Colonic mucosa (tissue), 4 donors: Measurements from ENCODE around the gene NCF2. TPM values are rescaled to one million over a fixed set of nuclear protein-coding genes. Genes with fewer than 3 reads are reported as not detected.

Source experiments
- DNase-seq: peaks from one replicate; pipeline ENCODE4 v3.0.0-alpha.2; 2020
- H3K27ac ChIP-seq: fragments of 200-600 bp; one replicate; pipeline ENCODE4 v1.8.0; 2021
- H3K27me3 ChIP-seq: fragments of 200-600 bp; one replicate; pipeline ENCODE4 v1.8.0; 2021
- H3K36me3 ChIP-seq: fragments of 200-600 bp; one replicate; pipeline ENCODE4 v1.8.0; 2021
- H3K4me1 ChIP-seq: fragments of 200-600 bp; one replicate; pipeline ENCODE4 v1.8.0; 2021; ENCODE audit warnings: mild to moderate bottlenecking
- H3K4me3 ChIP-seq: fragments of 200-600 bp; one replicate; pipeline ENCODE4 v1.8.0; 2021
- H3K9ac ChIP-seq, 2 donors: one replicate each; pipeline ENCODE4 v1.7.0; 2013; ENCODE audit warnings: control low read depth in 2 of 2, low read depth in 2 of 2, low read length in 2 of 2
- H3K9me3 ChIP-seq: fragments of 200-600 bp; one replicate; pipeline ENCODE4 v1.8.0; 2021
- intact Hi-C: fragments of 100-400 bp; cut with DNase I; formaldehyde crosslinking; loops from one replicate; pipeline ENCODE4 v1.14.1; 2022
- total RNA-seq, 2 donors: library from RNA; stranded (reverse); fragmentation: NEBNext Ultra II Directional in 1 of 2; extraction: Animal tissue kit (Norgen Biotek cat#: 25700) in 1 of 2; gene quantifications; one replicate each; pipeline ENCODE4 v1.2.1, GENCODE V29; 2021
- TF ChIP-seq, protein P1 (sequence below): fragments of 200-600 bp; IDR thresholded peaks from one replicate; pipeline ENCODE4 v1.8.0; 2022; ENCODE audit warnings: antibody characterized with exemption, mild to moderate bottlenecking
- donor health status: healthy.
- donor health status: DM: no; HTN: no; CAD: no.
- donor health status: DM: no; HTN: no; CAD: no.

Gene NCF2
- total RNA-seq, 2 donors from 2014 or later = 2.5 to 9.1 TPM

DNA sequence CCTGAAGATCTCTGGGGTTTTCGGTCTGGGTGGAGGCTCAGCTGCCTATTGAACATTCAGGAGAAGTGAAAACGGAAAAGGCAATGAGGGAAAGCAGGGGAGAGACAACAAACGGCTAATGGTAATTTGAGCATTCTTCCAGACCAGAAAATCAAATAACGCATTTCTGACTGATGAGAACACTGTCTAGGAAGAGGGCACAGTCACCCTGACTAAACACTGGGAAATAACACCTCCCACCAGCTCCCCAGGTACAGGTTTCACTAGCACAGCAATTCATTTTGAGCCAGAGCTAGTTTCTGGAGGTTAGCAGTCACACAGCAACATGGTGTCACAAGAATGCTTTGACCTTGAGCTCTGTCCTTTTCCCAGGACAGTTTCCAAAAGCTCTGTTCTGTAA lies 21.1 kb downstream of the NCF2 start:
- Histone ChIP-seq H3K9ac (no peak overlapping the region), H3K9me3 (no peaks in the 10 kb centered on the region), H3K36me3 (no peaks in the 10 kb centered on the region), H3K4me3 (no peak overlapping the region), H3K27ac (no peak overlapping the region), H3K4me1 (no peaks in the 10 kb centered on the region), H3K27me3 (no peaks in the 10 kb centered on the region)
- TF ChIP-seq, protein P1, sequence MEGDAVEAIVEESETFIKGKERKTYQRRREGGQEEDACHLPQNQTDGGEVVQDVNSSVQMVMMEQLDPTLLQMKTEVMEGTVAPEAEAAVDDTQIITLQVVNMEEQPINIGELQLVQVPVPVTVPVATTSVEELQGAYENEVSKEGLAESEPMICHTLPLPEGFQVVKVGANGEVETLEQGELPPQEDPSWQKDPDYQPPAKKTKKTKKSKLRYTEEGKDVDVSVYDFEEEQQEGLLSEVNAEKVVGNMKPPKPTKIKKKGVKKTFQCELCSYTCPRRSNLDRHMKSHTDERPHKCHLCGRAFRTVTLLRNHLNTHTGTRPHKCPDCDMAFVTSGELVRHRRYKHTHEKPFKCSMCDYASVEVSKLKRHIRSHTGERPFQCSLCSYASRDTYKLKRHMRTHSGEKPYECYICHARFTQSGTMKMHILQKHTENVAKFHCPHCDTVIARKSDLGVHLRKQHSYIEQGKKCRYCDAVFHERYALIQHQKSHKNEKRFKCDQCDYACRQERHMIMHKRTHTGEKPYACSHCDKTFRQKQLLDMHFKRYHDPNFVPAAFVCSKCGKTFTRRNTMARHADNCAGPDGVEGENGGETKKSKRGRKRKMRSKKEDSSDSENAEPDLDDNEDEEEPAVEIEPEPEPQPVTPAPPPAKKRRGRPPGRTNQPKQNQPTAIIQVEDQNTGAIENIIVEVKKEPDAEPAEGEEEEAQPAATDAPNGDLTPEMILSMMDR = no peak
- intact Hi-C loops = no loop called here
- no peak for DNase-seq

DNA sequence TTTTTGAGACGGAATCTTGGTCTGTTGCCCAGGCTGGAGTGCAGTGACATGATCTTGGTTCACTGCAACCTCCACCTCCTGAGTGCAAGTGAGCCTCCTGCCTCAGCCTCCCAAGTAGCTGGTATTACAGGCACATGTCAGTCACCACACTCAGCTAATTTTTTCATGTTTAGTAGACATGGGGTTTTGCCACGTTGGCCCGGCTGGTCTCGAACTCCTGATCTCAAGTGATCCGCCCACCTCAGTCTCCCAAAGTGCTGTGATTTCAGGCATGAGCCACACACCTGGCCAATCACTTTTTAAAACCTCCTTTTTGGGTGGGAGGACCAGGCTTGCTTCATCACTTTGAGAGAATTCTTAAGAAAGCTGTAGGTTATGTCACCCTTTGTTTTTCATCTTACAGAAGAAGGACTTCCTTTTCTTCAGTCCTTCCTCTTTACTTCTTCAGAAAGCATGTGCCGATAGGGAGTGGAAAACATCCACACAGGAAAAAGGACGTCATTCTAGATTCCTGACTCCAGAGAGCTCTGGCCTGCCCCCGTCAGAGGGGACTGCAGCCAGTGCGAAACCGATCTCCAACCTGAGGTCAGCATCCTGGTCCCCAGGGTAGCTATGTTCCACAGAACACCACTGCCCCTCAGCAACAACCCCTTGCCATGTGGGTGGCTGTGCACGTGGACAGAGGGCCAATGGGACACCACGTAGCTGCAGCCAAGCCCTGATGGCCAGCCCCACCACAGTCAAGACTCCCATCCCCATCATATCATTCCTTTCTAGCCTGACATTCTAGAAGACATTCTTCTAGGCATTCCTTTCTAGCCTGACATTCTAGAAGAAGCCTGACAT lies 21.9 kb downstream of the NCF2 start:
- no peak for DNase-seq
- no peaks in the 10 kb centered on the region for H3K9me3 ChIP-seq
- no peak overlapping the region for H3K4me3 ChIP-seq
- TF ChIP-seq, protein P1 = no peak
- no peak overlapping the region for H3K27ac ChIP-seq
- no peaks in the 10 kb centered on the region for H3K27me3 ChIP-seq
- no peaks in the 10 kb centered on the region for H3K4me1 ChIP-seq
- intact Hi-C loops = no loop called here
- H3K9ac ChIP-seq = no peak overlapping the region
- no peaks in the 10 kb centered on the region for H3K36me3 ChIP-seq

DNA sequence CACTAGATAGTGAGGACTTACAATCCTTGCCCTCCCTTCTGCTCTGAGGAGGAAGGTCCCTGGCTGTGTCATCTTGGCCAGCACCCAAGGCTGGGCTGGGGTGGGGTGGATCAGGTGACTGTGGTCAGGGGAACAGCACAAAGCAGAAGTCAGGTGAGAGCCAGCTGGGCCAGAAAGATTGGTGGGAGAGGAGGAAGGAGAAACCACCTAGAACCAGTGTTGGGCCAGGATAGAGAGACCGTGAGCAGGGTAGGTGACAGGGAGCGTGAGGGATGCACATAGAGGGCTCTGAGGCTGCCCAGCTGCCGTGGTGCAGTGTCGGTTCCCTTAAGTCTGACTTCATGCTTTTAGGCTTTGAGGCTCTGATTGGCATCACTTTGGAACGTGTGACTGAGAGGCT lies 22.7 kb downstream of the NCF2 start:
- TF ChIP-seq, protein P1 = no peak
- H3K9ac ChIP-seq = no peak overlapping the region
- no peaks in the 10 kb centered on the region for H3K27me3 ChIP-seq
- intact Hi-C loops = no loop called here
- H3K4me1 ChIP-seq = no peaks in the 10 kb centered on the region
- no peak overlapping the region for H3K27ac ChIP-seq
- no peaks in the 10 kb centered on the region for H3K9me3 ChIP-seq
- H3K36me3 ChIP-seq = no peaks in the 10 kb centered on the region
- no peak overlapping the region for H3K4me3 ChIP-seq
- peak; percentile 53 for DNase-seq

DNA sequence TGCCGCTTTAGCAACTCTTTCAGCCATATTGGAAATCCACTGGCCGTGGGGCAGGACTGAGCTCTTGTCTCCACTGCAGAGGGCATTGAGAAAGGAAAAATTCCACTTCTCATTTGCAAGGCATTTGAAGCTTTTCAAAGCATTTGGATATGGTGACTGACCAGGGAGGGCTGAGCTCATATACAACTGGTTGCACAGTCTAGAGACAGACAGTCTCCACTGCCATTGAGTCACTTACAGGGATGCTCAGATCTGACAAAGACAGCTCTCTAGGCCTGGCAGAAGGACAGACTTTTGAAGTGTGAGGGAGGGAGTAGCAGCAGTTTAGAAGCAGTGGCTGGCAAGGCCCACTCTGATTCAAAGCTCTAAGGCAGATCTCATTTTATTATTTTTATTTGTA lies 24.2 kb downstream of the NCF2 start:
- Histone ChIP-seq H3K36me3 (no peaks in the 10 kb centered on the region), H3K27me3 (no peaks in the 10 kb centered on the region), H3K4me1 (no peaks in the 10 kb centered on the region), H3K9ac (no peak overlapping the region), H3K4me3 (no peak overlapping the region), H3K27ac (no peak overlapping the region), H3K9me3 (no peaks in the 10 kb centered on the region)
- TF ChIP-seq, protein P1 = no peak
- intact Hi-C loops = no loop called here
- no peak for DNase-seq

DNA sequence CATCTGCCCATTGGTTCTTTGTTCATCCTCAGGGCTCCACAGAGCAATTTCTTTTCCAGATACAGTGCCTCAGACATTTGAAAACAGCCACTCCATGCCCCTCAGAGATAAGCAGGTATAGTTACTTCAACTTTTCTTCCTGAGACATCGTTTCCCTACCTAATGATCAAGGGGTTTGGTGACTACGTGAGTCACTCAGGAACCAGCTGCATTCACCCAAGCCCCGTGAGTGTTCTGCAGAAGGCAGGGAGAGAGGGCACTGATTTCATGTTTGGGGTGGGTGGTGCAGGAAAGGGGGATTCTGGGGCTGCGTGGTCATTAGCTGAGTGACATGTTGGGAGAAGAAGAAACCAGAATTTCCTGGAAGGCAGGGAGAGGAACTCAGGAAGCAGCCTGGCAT lies 25.0 kb downstream of the NCF2 start:
- no peaks in the 10 kb centered on the region for H3K9me3 ChIP-seq
- no peaks in the 10 kb centered on the region for H3K27me3 ChIP-seq
- TF ChIP-seq, protein P1 = no peak
- no peak overlapping the region for H3K27ac ChIP-seq
- no peak for DNase-seq
- H3K4me1 ChIP-seq = no peaks in the 10 kb centered on the region
- intact Hi-C loops = no loop called here
- no peak overlapping the region for H3K4me3 ChIP-seq
- H3K9ac ChIP-seq = no peak overlapping the region
- H3K36me3 ChIP-seq = no peaks in the 10 kb centered on the region
